B cell (primary cell): ENCODE results near the gene MYL12A. TPM values are rescaled to one million over a fixed set of nuclear protein-coding genes. Genes with fewer than 3 reads are reported as not detected.

ENCODE experiments used
- ATAC-seq: fragments of 200-7000 bp; cut with Tn5 transposase; one replicate; pipeline ENCODE4 v1.10.0; 2021; ENCODE audit warnings: low read depth, mild to moderate bottlenecking, moderate number of reproducible peaks, moderate library complexity
- CTCF ChIA-PET: fragments of 350-600 bp; sonication (Branson Sonifier 250); formaldehyde crosslinking; loops from one replicate; lab custom pipeline; 2021; ENCODE audit warnings: antibody characterized with exemption, inconsistent platforms; lab: Charles Lee
- POLR2A ChIA-PET: fragments of 350-600 bp; sonication (Branson Sonifier 250); formaldehyde crosslinking; loops from one replicate; lab custom pipeline; 2021; ENCODE audit warnings: antibody characterized with exemption; lab: Charles Lee
- DNase-seq: peaks from one replicate; pipeline ENCODE4 v3.0.0; 2013
- H2AFZ ChIP-seq: 2 replicates; pipeline ENCODE4 v1.6.1; 2012; ENCODE audit warnings: mild to moderate bottlenecking, low read depth, low read length; ENCODE audit not compliant: insufficient read depth, poor library complexity, severe bottlenecking
- H3K27ac ChIP-seq, 2 donors: 1 replicate in 1 of 2; 2 replicates in 1 of 2; pipeline ENCODE4 v1.5.1; 2012 to 2013; ENCODE audit warnings: low read length in 2 of 2, mild to moderate bottlenecking in 2 of 2, moderate library complexity in 1 of 2
- H3K27me3 ChIP-seq, 4 experiments: fragments of 200-600 bp in 1 of 4; sonication (generic) in 1 of 4; replicated peaks in 1 of 4; 1 replicate in 2 of 4; 2 replicates in 2 of 4; pipeline versions ENCODE4 v1.6.1 to v1.7.0; 2013 to 2016; ENCODE audit warnings: low read length in 3 of 4, mild to moderate bottlenecking in 2 of 4, mixed read lengths in 1 of 4, moderate library complexity in 1 of 4; ENCODE audit not compliant: insufficient read depth in 4 of 4, control insufficient read depth in 3 of 4; ENCODE audit errors: control extremely low read depth in 1 of 4
- H3K36me3 ChIP-seq, 2 experiments: replicated peaks in 1 of 2; 1 replicate in 1 of 2; 2 replicates in 1 of 2; pipeline versions ENCODE4 v1.6.1 to v1.7.1; 2013; ENCODE audit warnings: low read length in 1 of 2; ENCODE audit not compliant: insufficient read depth in 2 of 2, control insufficient read depth in 1 of 2; ENCODE audit errors: control extremely low read depth in 1 of 2, extremely low read depth in 1 of 2
- H3K4me1 ChIP-seq, 2 donors: fragments of 200-600 bp in 1 of 2; sonication (generic) in 1 of 2; 1 replicate in 1 of 2; 2 replicates in 1 of 2; pipeline versions ENCODE4 v1.5.1 to v1.6.1; 2013 to 2017; ENCODE audit warnings: low read length in 2 of 2; ENCODE audit not compliant: control insufficient read depth in 2 of 2, insufficient read depth in 2 of 2
- H3K4me2 ChIP-seq: replicated peaks from 2 replicates; pipeline ENCODE3; 2012; ENCODE audit warnings: mild to moderate bottlenecking, low read depth, low read length; ENCODE audit not compliant: poor library complexity, severe bottlenecking
- H3K4me3 ChIP-seq, 5 experiments: fragments of 200-600 bp in 1 of 5; sonication (generic) in 1 of 5; 1 replicate in 3 of 5; 2 replicates in 2 of 5; pipeline versions ENCODE4 v1.5.1 to v1.7.0; 2011 to 2016; ENCODE audit warnings: low read length in 4 of 5, mild to moderate bottlenecking in 4 of 5, low read depth in 2 of 5, control low read depth in 1 of 5, moderate library complexity in 1 of 5; ENCODE audit not compliant: insufficient read depth in 1 of 5; ENCODE audit errors: control extremely low read depth in 1 of 5, extremely low read depth in 1 of 5
- H3K79me2 ChIP-seq: fragments of 200-600 bp; sonication (generic); one replicate; pipeline ENCODE4 v1.6.0; 2016; ENCODE audit warnings: low read length; ENCODE audit not compliant: control insufficient read depth, insufficient read depth
- H3K9ac ChIP-seq: fragments of 200-600 bp; sonication (generic); 2 replicates; pipeline ENCODE4 v1.6.1; 2017; ENCODE audit warnings: mild to moderate bottlenecking, low read length, moderate library complexity
- H3K9me3 ChIP-seq, 3 donors: one replicate each; pipeline versions ENCODE4 v1.6.1 to v1.7.1; 2013; ENCODE audit warnings: low read length in 2 of 3; ENCODE audit not compliant: control insufficient read depth in 2 of 3, insufficient read depth in 1 of 3; ENCODE audit errors: control extremely low read depth in 1 of 3
- H4K20me1 ChIP-seq: 2 replicates; pipeline ENCODE4 v1.6.0; 2012; ENCODE audit warnings: mild to moderate bottlenecking, low read length; ENCODE audit not compliant: insufficient read depth, control insufficient read depth, poor library complexity, severe bottlenecking
- H3K27ac Mint-ChIP-seq: one replicate; pipeline ENCODE4 v1.8.0; 2021; ENCODE audit warnings: mixed read lengths
- H3K27me3 Mint-ChIP-seq: one replicate; pipeline ENCODE4 v1.8.0; 2021; ENCODE audit warnings: mixed read lengths
- H3K4me1 Mint-ChIP-seq: one replicate; pipeline ENCODE4 v1.8.0; 2021; ENCODE audit warnings: mixed read lengths
- H3K4me3 Mint-ChIP-seq: one replicate; pipeline ENCODE4 v1.8.0; 2021; ENCODE audit warnings: mixed read lengths
- H3K9me3 Mint-ChIP-seq: one replicate; pipeline ENCODE4 v1.8.0; 2022; ENCODE audit warnings: mixed read lengths; ENCODE audit not compliant: insufficient read depth
- EZH2 ChIP-seq: IDR thresholded peaks from 2 replicates; pipeline ENCODE4 v1.6.1; 2012; ENCODE audit warnings: borderline replicate concordance, low read depth, mild to moderate bottlenecking, moderate library complexity, low read length; ENCODE audit not compliant: insufficient read depth, poor library complexity, severe bottlenecking
- WGBS: methylation state at CpG from one replicate; pipeline ENCODE4 v1.1.5; 2013; ENCODE audit warnings: missing lambda C conversion rate; ENCODE audit not compliant: insufficient coverage; 5-methylcytosine and 5-hydroxymethylcytosine counted together
- intact Hi-C: fragments of 100-400 bp; cut with micrococcal nuclease; formaldehyde crosslinking; loops from one replicate; pipeline ENCODE4 v1.10.0; 2022
- polyA plus RNA-seq: library from polyadenylated mRNA; depleted of rRNA; stranded (reverse); fragments of >200 nt; gene quantifications from 2 replicates; pipeline ENCODE4 v1.2.3, GENCODE V29; 2012
- total RNA-seq, 2 donors: library from RNA; stranded (reverse); fragments of 120-200 nt in 1 of 2; gene quantifications; 1 replicate in 1 of 2; 2 replicates in 1 of 2; pipeline versions ENCODE4 v1.2.3 to v1.2.4, GENCODE V29; 2013 to 2022
- TF ChIP-seq, protein P1 (sequence below): fragments of 200-600 bp; IDR thresholded peaks from one replicate; pipeline ENCODE4 v1.8.0; 2022; ENCODE audit warnings: antibody characterized with exemption, mild to moderate bottlenecking

Gene MYL12A
- total and polyA plus RNA-seq, 2 donors (not counting 1 experiment from before 2014, with no cell fraction given) = 276 to 281 TPM

DNA sequence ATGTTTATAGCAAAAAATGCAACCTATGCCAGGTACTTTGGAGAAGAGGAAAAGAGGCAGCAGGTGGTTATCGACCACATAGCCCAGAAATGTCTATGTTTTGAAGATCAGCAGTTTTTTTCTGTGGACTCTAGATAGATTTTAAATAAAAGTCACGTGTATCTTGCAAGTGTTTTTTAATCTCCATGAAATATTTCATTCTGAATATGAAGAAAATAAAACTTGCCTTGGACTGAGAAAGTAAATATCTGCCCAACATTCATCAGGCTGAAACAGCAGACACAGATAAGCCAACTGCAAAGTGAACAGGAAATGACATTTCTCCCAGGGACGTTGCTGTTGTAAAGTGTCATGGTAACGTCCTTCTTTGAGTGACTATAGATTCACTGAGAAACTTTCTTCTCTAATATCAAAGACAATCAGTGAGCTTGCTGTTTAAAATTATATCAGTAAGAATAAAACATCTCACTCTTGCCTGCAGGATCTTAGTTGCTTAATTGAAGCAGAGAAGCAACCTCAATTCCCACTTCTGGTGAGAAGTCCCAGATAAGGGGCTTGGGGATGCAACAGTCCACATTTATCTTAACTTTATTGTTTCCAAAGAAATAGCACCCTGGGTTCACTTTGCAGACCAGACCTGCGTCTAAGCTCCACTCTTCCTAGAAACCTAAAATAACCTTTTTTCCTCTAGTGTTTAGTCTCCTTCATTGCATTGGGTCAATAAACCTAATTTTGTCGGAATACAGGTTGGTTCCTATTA lies 34.1 kb upstream of the MYL12A start:
- no peaks in the 10 kb centered on the region for H3K27me3 Mint-ChIP-seq
- no peak overlapping the region for H3K4me2 ChIP-seq
- no peaks in the 10 kb centered on the region for H3K36me3 ChIP-seq
- H3K9me3 Mint-ChIP-seq = no peaks in the 10 kb centered on the region
- H3K4me3 ChIP-seq = no peak overlapping the region
- 36% methylated on average over 3 of the region's 6 CpGs for WGBS
- ChIA-PET CTCF (interaction anchor here (1.0 to 1.5 kb wide), 2 partner anchors 32 kb away, joined by 3 read pairs; no protein-coding TSS in a partner anchor), POLR2A (interaction anchor here (0.6 kb wide), 1 partner anchor 56 kb away, joined by 3 read pairs; no protein-coding TSS in a partner anchor)
- ATAC-seq (no peak), DNase-seq (no peak)
- H3K27ac ChIP-seq = no peak overlapping the region
- no peak overlapping the region for H2AFZ ChIP-seq
- no peaks in the 10 kb centered on the region for H3K79me2 ChIP-seq
- intact Hi-C loops = no loop called here
- no peak overlapping the region for H3K27ac Mint-ChIP-seq
- no peaks in the 10 kb centered on the region for H3K4me1 ChIP-seq
- TF ChIP-seq, protein P1, sequence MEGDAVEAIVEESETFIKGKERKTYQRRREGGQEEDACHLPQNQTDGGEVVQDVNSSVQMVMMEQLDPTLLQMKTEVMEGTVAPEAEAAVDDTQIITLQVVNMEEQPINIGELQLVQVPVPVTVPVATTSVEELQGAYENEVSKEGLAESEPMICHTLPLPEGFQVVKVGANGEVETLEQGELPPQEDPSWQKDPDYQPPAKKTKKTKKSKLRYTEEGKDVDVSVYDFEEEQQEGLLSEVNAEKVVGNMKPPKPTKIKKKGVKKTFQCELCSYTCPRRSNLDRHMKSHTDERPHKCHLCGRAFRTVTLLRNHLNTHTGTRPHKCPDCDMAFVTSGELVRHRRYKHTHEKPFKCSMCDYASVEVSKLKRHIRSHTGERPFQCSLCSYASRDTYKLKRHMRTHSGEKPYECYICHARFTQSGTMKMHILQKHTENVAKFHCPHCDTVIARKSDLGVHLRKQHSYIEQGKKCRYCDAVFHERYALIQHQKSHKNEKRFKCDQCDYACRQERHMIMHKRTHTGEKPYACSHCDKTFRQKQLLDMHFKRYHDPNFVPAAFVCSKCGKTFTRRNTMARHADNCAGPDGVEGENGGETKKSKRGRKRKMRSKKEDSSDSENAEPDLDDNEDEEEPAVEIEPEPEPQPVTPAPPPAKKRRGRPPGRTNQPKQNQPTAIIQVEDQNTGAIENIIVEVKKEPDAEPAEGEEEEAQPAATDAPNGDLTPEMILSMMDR = no peak
- no peak for TF ChIP-seq EZH2
- H3K4me1 Mint-ChIP-seq = no peaks in the 10 kb centered on the region
- no peak overlapping the region for H3K4me3 Mint-ChIP-seq
- H4K20me1 ChIP-seq = no peaks in the 10 kb centered on the region
- H3K9me3 ChIP-seq = no peaks in the 10 kb centered on the region
- no peak overlapping the region for H3K9ac ChIP-seq
- no peaks in the 10 kb centered on the region for H3K27me3 ChIP-seq

DNA sequence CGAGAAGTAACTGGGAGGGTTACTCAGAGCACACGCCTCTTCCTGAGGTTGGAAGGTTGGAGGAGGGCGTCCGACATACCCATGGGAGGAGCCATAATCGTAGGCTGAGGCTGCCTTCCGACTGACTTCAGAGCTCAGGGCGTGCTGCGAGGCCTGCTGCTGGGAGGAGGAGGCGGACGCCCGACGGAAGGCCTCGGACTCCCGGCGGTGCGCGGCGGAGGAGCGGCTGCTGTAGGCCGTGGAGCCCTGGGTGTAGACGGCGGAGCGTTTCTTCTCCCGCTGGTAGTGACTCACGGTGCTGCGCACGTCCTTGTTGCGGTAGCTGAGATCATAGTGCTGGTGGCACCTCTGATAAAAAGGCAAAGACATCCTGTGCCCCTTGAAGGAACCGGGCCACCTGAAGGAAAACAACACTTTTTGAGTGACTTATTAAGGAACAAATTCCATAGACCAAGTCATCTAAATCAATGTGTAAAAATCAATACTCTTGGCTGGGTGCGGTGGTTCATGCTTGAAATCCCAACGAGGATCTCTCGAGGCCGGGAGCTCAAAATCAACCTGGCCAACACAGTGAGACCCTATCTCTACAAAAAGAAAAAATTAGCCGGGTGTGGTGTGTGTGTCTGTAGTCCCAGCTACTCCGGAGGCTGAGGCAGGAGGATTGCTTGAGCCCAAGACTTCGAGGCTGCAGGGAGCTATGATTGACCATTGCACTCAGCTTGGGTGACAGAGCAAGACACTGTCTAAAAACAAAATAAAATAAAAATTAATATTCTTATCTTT lies 32.6 kb upstream of the MYL12A start:
- Mint-ChIP-seq H3K27me3 (no peaks in the 10 kb centered on the region), H3K9me3 (no peaks in the 10 kb centered on the region), H3K27ac (no peak overlapping the region), H3K4me3 (no peak overlapping the region), H3K4me1 (no peaks in the 10 kb centered on the region)
- Histone ChIP-seq H3K36me3 (no peaks in the 10 kb centered on the region), H3K4me1 (no peaks in the 10 kb centered on the region), H3K4me2 (no peak overlapping the region), H4K20me1 (no peaks in the 10 kb centered on the region), H3K9me3 (no peaks in the 10 kb centered on the region), H3K27ac (no peak overlapping the region), H3K27me3 (no peaks in the 10 kb centered on the region), H3K79me2 (no peaks in the 10 kb centered on the region), H3K4me3 (no peak overlapping the region), H2AFZ (no peak overlapping the region), H3K9ac (no peak overlapping the region)
- ATAC-seq (no peak), DNase-seq (no peak)
- 98% methylated on average over 27 of the region's 36 CpGs for WGBS
- TF ChIP-seq EZH2 = no peak
- TF ChIP-seq, protein P1 = no peak
- POLR2A ChIA-PET = no interaction called here
- intact Hi-C loops = no loop called here
- CTCF ChIA-PET = no interaction called here
